GM19397 (cell line): ENCODE results near the gene CDC42EP5.
"Not testable (repeated sequence)": the region's sequence is repeated elsewhere in the genome, so short reads cannot be mapped to it uniquely, and the experiment has no call there.

Source experiments
- ATAC-seq: cut with Tn5 transposase; IDR thresholded peaks from one replicate; pipeline ENCODE4 v1.9.1; 2021; ENCODE audit warnings: mild to moderate bottlenecking, moderate library complexity; ENCODE audit not compliant: unreplicated experiment

Gene CDC42EP5

GRCh38 chr19:54449701-54450069, 23.4 kb downstream of the CDC42EP5 start:
- no peak for ATAC-seq

GRCh38 chr19:54448774-54449700, 24.1 kb downstream of the CDC42EP5 start, which contains the start of gene LENG8:
LENG8 (plus strand) TSS chr19:54449199; CDS start chr19:54451345, 2,146 bp downstream.
- ATAC-seq: peak; percentile 89

GRCh38 chr19:54448040-54448773, 24.9 kb downstream of the CDC42EP5 start:
- peak; percentile 1 for ATAC-seq

- ATAC-seq: not testable (repeated sequence)
Observed at GRCh38 chr19:54446349-54446748, 26.7 kb downstream of the CDC42EP5 start.

GRCh38 chr19:54444737-54445136, 28.4 kb downstream of the CDC42EP5 start:
- no peak for ATAC-seq

- ATAC-seq: no peak
Observed at GRCh38 chr19:54440641-54441040, 32.5 kb downstream of the CDC42EP5 start.

GRCh38 chr19:54439174-54439851, 33.8 kb downstream of the CDC42EP5 start:
- no peak for ATAC-seq

- no peak for ATAC-seq
Observed at GRCh38 chr19:54436628-54437252, 36.4 kb downstream of the CDC42EP5 start.

GRCh38 chr19:54436031-54436523, 37.0 kb downstream of the CDC42EP5 start:
- ATAC-seq: no peak

GRCh38 chr19:54435551-54436016, 37.5 kb downstream of the CDC42EP5 start:
- no peak for ATAC-seq

GRCh38 chr19:54434873-54435214, 38.3 kb downstream of the CDC42EP5 start:
- ATAC-seq: no peak

- no peak for ATAC-seq
Observed at GRCh38 chr19:54434112-54434872, 38.8 kb downstream of the CDC42EP5 start.

- no peak for ATAC-seq
Observed at GRCh38 chr19:54433697-54434096, 39.4 kb downstream of the CDC42EP5 start.

- no peak for ATAC-seq
Observed at GRCh38 chr19:54432144-54432738, 40.9 kb downstream of the CDC42EP5 start.

- no peak for ATAC-seq
Observed at GRCh38 chr19:54431255-54431838, 41.7 kb downstream of the CDC42EP5 start.

GRCh38 chr19:54430306-54431254, 42.5 kb downstream of the CDC42EP5 start:
- no peak for ATAC-seq

- ATAC-seq: no peak
Observed at GRCh38 chr19:54429545-54430227, 43.4 kb downstream of the CDC42EP5 start.

GRCh38 chr19:54429176-54429495, 44.0 kb downstream of the CDC42EP5 start:
- no peak for ATAC-seq
